Activated B cell treated with CpG ODN at 0.5 μM for 24 hours (primary cell): Measurements from ENCODE around the gene CEP104. TPM values are rescaled to one million over a fixed set of nuclear protein-coding genes. Genes with fewer than 3 reads are reported as not detected.
A peak's percentile ranks its signal among the peaks of the same experiment; 100 is the strongest.

Source experiments
- ATAC-seq: fragments of 200-7000 bp; cut with Tn5 transposase; one replicate; pipeline ENCODE4 v1.10.0; 2021; ENCODE audit warnings: low read depth, mild to moderate bottlenecking, moderate library complexity
- CTCF ChIA-PET: fragments of 350-600 bp; sonication (Branson Sonifier 250); formaldehyde crosslinking; loops from one replicate; lab custom pipeline; 2021; ENCODE audit warnings: antibody characterized with exemption; lab: Charles Lee
- POLR2A ChIA-PET: fragments of 350-600 bp; sonication (Branson Sonifier 250); formaldehyde crosslinking; loops from one replicate; lab custom pipeline; 2021; ENCODE audit warnings: antibody characterized with exemption; lab: Charles Lee
- DNase-seq: peaks from one replicate; pipeline ENCODE4 v3.0.0; 2022
- H3K27ac Mint-ChIP-seq: one replicate; pipeline ENCODE4 v1.8.0; 2020; ENCODE audit warnings: mixed read lengths
- H3K27me3 Mint-ChIP-seq: one replicate; pipeline ENCODE4 v1.8.0; 2021; ENCODE audit warnings: mixed read lengths
- H3K36me3 Mint-ChIP-seq: one replicate; pipeline ENCODE4 v1.8.0; 2021; ENCODE audit warnings: low read depth, mixed read lengths
- H3K4me1 Mint-ChIP-seq: one replicate; pipeline ENCODE4 v1.8.0; 2021; ENCODE audit warnings: mixed read lengths
- H3K4me3 Mint-ChIP-seq: one replicate; pipeline ENCODE4 v1.8.0; 2020; ENCODE audit warnings: mild to moderate bottlenecking, mixed read lengths
- H3K9me3 Mint-ChIP-seq: one replicate; pipeline ENCODE4 v1.8.0; 2020; ENCODE audit warnings: mixed read lengths
- CTCF ChIP-seq: fragments of 200-600 bp; IDR thresholded peaks from one replicate; pipeline ENCODE4 v1.8.0; 2022; ENCODE audit warnings: antibody characterized with exemption, mild to moderate bottlenecking
- intact Hi-C: fragments of 100-400 bp; cut with micrococcal nuclease; formaldehyde crosslinking; loops from one replicate; pipeline ENCODE4 v1.15.1; 2024
- total RNA-seq: library from RNA; stranded (reverse); gene quantifications from 2 replicates; pipeline ENCODE4 v1.2.3, GENCODE V29; 2022

Gene CEP104
- total RNA-seq, 1 donor from 2014 or later: 45.1 TPM

GRCh38 chr1:3799976-3800685 is 56.9 kb downstream of the CEP104 start:
- H3K4me3 Mint-ChIP-seq: no peak overlapping the region
- H3K36me3 Mint-ChIP-seq: peaks cover 2% of the 10 kb centered on the region
- DNase-seq: no peak
- no peak for ATAC-seq
- peaks cover 16% of the 10 kb centered on the region for H3K27me3 Mint-ChIP-seq
- ChIA-PET CTCF (no interaction called here), POLR2A (no interaction called here)
- no peak overlapping the region for H3K27ac Mint-ChIP-seq
- no peak for TF ChIP-seq CTCF
- H3K9me3 Mint-ChIP-seq: no peaks in the 10 kb centered on the region
- H3K4me1 Mint-ChIP-seq: peaks cover 24% of the 10 kb centered on the region
- intact Hi-C loops: no loop called here

GRCh38 chr1:3796215-3797061 is 60.6 kb downstream of the CEP104 start, which contains the start of gene LRRC47:
LRRC47 (minus strand) TSS chr1:3796498; CDS start chr1:3796476, 22 bp downstream.
- peak; percentile 99 for ATAC-seq
- TF ChIP-seq CTCF: no peak
- intact Hi-C loops: loop anchor here (1.0 kb wide), 6 partner anchors 24 to 305 kb away; partner anchors contain the start of genes C1orf174, CEP104, DFFB and SMIM1
- H3K27ac Mint-ChIP-seq: peak within 1 kb of the TSS; percentile 92
- no peaks in the 10 kb centered on the region for H3K9me3 Mint-ChIP-seq
- peak within 1 kb of the TSS; percentile 95 for H3K4me3 Mint-ChIP-seq
- DNase-seq: peak; percentile 91
- peaks cover 14% of the 10 kb centered on the region for H3K36me3 Mint-ChIP-seq
- peaks cover 48% of the 10 kb centered on the region for H3K4me1 Mint-ChIP-seq
- peaks cover 5% of the 10 kb centered on the region for H3K27me3 Mint-ChIP-seq
- CTCF ChIA-PET: interaction anchor here (1.1 to 1.5 kb wide), 3 partner anchors 21 to 343 kb away, joined by 4 to 7 read pairs (median 4); no protein-coding TSS in a partner anchor
- POLR2A ChIA-PET: interaction anchor here (1.0 to 1.9 kb wide), 4 partner anchors 22 to 104 kb away, joined by 4 to 8 read pairs (median 6); partner anchors contain the start of genes CEP104 and DFFB

- CTCF ChIA-PET: interaction anchor here (1.3 kb wide), 1 partner anchor 20 kb away, joined by 7 read pairs; no protein-coding TSS in a partner anchor
- intact Hi-C loops: loop anchor here (1.0 kb wide), 6 partner anchors 23 to 304 kb away; partner anchors contain the start of genes C1orf174, CEP104, DFFB and SMIM1
- no peak for DNase-seq
- Mint-ChIP-seq H3K9me3 (no peaks in the 10 kb centered on the region), H3K36me3 (peaks cover 14% of the 10 kb centered on the region), H3K27ac (no peak overlapping the region), H3K4me1 (peaks cover 40% of the 10 kb centered on the region), H3K4me3 (peak overlapping the region; percentile 79), H3K27me3 (peaks cover 5% of the 10 kb centered on the region)
- no peak for TF ChIP-seq CTCF
- no peak for ATAC-seq
- POLR2A ChIA-PET: interaction anchor here (1.0 to 1.9 kb wide), 4 partner anchors 21 to 105 kb away, joined by 4 to 8 read pairs (median 6); partner anchors contain the start of genes CEP104 and DFFB
These were observed 61.4 kb downstream of the CEP104 start for GRCh38 chr1:3795453-3796214.

- no peak for DNase-seq
- Mint-ChIP-seq H3K27me3 (no peaks in the 10 kb centered on the region), H3K9me3 (no peaks in the 10 kb centered on the region), H3K36me3 (peaks cover 37% of the 10 kb centered on the region), H3K4me3 (no peak overlapping the region), H3K4me1 (peaks cover 37% of the 10 kb centered on the region), H3K27ac (no peak overlapping the region)
- ChIA-PET POLR2A (no interaction called here), CTCF (no interaction called here)
- no peak for TF ChIP-seq CTCF
- ATAC-seq: no peak
- intact Hi-C loops: no loop called here
These were observed 66.1 kb downstream of the CEP104 start for GRCh38 chr1:3790952-3791351.
